OCI-LY1 (cell line): ENCODE results near the gene SLC2A11.

Experiments
- EZH2 ChIP-seq: fragments of 200-600 bp; sonication (generic), shearing (Covaris generic); IDR thresholded peaks from 2 replicates; pipeline ENCODE4 v1.8.0; 2017; ENCODE audit warnings: borderline replicate concordance, mixed run types, mild to moderate bottlenecking, antibody characterized with exemption, low read length, moderate library complexity, mixed read lengths
- TF ChIP-seq, protein P1 (sequence below): fragments of 200-600 bp; sonication (generic), shearing (Covaris generic); IDR thresholded peaks from 2 replicates; pipeline ENCODE4 v1.5.1; 2017; ENCODE audit warnings: mild to moderate bottlenecking, antibody characterized with exemption, low read length, moderate library complexity, mixed read lengths

DNA sequence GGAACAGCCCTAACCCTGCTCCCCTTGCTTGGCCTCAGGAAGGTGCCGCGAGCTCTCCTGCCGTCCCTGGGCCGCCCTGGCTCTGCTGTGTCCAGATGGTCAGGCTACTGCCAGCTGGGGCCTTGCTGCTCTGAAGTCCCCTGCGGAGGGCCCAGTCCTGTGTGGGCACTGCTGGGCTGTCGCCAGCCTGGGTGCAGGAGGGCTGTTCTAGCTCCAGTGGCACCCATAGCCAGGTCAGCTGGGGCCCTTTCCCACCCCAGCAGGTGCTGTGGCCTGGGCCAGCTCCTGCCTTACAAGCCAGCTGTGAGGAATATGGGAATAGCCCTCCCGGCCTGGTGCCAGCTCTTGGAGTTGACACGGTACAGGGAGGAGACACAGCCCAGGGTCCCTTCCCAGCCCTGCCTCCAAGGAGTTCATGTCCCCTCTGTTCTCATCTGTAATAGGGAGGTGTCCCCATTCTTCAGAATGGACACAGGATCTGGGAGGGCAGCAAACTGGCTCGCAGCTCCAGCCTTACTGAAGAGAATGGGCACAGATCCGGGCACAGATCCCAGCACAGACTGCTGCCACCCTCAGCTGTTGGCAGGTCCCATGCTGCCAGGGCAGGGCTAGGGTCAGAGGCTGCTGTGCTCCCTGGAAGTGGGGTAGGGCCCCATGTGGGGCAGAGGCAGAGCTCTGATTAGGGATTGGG lies 22.7 kb upstream of the SLC2A11 start:
- TF ChIP-seq, protein P1, sequence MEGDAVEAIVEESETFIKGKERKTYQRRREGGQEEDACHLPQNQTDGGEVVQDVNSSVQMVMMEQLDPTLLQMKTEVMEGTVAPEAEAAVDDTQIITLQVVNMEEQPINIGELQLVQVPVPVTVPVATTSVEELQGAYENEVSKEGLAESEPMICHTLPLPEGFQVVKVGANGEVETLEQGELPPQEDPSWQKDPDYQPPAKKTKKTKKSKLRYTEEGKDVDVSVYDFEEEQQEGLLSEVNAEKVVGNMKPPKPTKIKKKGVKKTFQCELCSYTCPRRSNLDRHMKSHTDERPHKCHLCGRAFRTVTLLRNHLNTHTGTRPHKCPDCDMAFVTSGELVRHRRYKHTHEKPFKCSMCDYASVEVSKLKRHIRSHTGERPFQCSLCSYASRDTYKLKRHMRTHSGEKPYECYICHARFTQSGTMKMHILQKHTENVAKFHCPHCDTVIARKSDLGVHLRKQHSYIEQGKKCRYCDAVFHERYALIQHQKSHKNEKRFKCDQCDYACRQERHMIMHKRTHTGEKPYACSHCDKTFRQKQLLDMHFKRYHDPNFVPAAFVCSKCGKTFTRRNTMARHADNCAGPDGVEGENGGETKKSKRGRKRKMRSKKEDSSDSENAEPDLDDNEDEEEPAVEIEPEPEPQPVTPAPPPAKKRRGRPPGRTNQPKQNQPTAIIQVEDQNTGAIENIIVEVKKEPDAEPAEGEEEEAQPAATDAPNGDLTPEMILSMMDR, result no peak
- TF ChIP-seq EZH2, result no peak
